ENCODE results near the gene TIGD1. TPM values are rescaled to one million over a fixed set of nuclear protein-coding genes. Genes with fewer than 3 reads are reported as not detected.

TIGD1 gene
- total and polyA plus RNA-seq, 4 donors: 2.0 to 6.0 (median 4.5) TPM

- Histone ChIP-seq H3K4me3 (no peak overlapping the region), H3K36me3 (ENCODE audit: control insufficient read depth in 4 of 4, insufficient read depth in 4 of 4, low read length in 4 of 4) (no peaks in the 10 kb centered on the region), H3K9me3 (ENCODE audit: control insufficient read depth in 4 of 4, insufficient read depth in 3 of 4, low read length in 3 of 4) (peaks cover 0 to 2% (median 0%) of the 10 kb centered on the region in 4 donors), H3K27me3 (ENCODE audit: control insufficient read depth in 3 of 3, insufficient read depth in 3 of 3, low read length in 2 of 3) (peaks cover 0 to 10% (median 5%) of the 10 kb centered on the region in 3 donors), H3K27ac (ENCODE audit: low read depth in 1 of 2, low read length in 1 of 2) (no peak overlapping the region), H3K4me1 (ENCODE audit: control insufficient read depth in 5 of 5, insufficient read depth in 5 of 5, low read length in 5 of 5) (no peaks in the 10 kb centered on the region), H3K9ac (ENCODE audit: insufficient read depth in 1 of 2, low read length in 2 of 2) (no peak overlapping the region)
- ATAC-seq (ENCODE audit: insufficient read depth, low FRiP score) (no peak), DNase-seq (no peak)
- WGBS, 2 donors: 84 to 86% methylated on average over 7 of the region's 7 CpGs
- TF ChIP-seq CTCF (IDR thresholded peaks at IDR 0.05; ENCODE audit: control extremely low read depth, extremely low read depth): no peak
These were observed 34.7 kb downstream of the TIGD1 start for GRCh38 chr2:232515639-232516038.

GRCh38 chr2:232513353-232513752 is 37.0 kb downstream of the TIGD1 start:
- no peak for ATAC-seq (ENCODE audit: insufficient read depth, low FRiP score)

GRCh38 chr2:232512602-232513001 is 37.8 kb downstream of the TIGD1 start:
- DNase-seq: no peak
- no peaks in the 10 kb centered on the region for H3K36me3 ChIP-seq (ENCODE audit: control insufficient read depth in 4 of 4, insufficient read depth in 4 of 4, low read length in 4 of 4)
- no peak overlapping the region for H3K4me3 ChIP-seq
- TF ChIP-seq CTCF (IDR thresholded peaks at IDR 0.05; ENCODE audit: control extremely low read depth, extremely low read depth): no peak
- H3K27ac ChIP-seq (ENCODE audit: low read depth in 1 of 2, low read length in 1 of 2): no peak overlapping the region
- 76 to 83% methylated on average over 10 of the region's 10 CpGs for WGBS, 2 donors
- H3K9ac ChIP-seq (ENCODE audit: insufficient read depth in 1 of 2, low read length in 2 of 2): no peak overlapping the region
- H3K4me1 ChIP-seq (ENCODE audit: control insufficient read depth in 5 of 5, insufficient read depth in 5 of 5, low read length in 5 of 5): no peaks in the 10 kb centered on the region
- peaks cover 0 to 2% (median 0%) of the 10 kb centered on the region in 4 donors for H3K9me3 ChIP-seq (ENCODE audit: control insufficient read depth in 4 of 4, insufficient read depth in 3 of 4, low read length in 3 of 4)
- no peak for ATAC-seq (ENCODE audit: insufficient read depth, low FRiP score)
- peaks cover 0 to 9% (median 3%) of the 10 kb centered on the region in 3 donors for H3K27me3 ChIP-seq (ENCODE audit: control insufficient read depth in 3 of 3, insufficient read depth in 3 of 3, low read length in 2 of 3)

More at GRCh38 chr2:232513353-232513752, 37.0 kb downstream of the TIGD1 start:
- DNase-seq: no peak
- H3K9me3 ChIP-seq (ENCODE audit: control insufficient read depth in 4 of 4, insufficient read depth in 3 of 4, low read length in 3 of 4): peaks cover 0 to 2% (median 0%) of the 10 kb centered on the region in 4 donors
- WGBS, 2 donors: 78 to 86% methylated on average over 5 of the region's 5 CpGs
- H3K36me3 ChIP-seq (ENCODE audit: control insufficient read depth in 4 of 4, insufficient read depth in 4 of 4, low read length in 4 of 4): no peaks in the 10 kb centered on the region
- H3K27me3 ChIP-seq (ENCODE audit: control insufficient read depth in 3 of 3, insufficient read depth in 3 of 3, low read length in 2 of 3): peaks cover 0 to 7% (median 3%) of the 10 kb centered on the region in 3 donors
- TF ChIP-seq CTCF (IDR thresholded peaks at IDR 0.05; ENCODE audit: control extremely low read depth, extremely low read depth): no peak
- no peaks in the 10 kb centered on the region for H3K4me1 ChIP-seq (ENCODE audit: control insufficient read depth in 5 of 5, insufficient read depth in 5 of 5, low read length in 5 of 5)
- H3K27ac ChIP-seq (ENCODE audit: low read depth in 1 of 2, low read length in 1 of 2): no peak overlapping the region
- H3K4me3 ChIP-seq: no peak overlapping the region
- no peak overlapping the region for H3K9ac ChIP-seq (ENCODE audit: insufficient read depth in 1 of 2, low read length in 2 of 2)

- Histone ChIP-seq H3K4me1 (ENCODE audit: control insufficient read depth in 5 of 5, insufficient read depth in 5 of 5, low read length in 5 of 5) (no peaks in the 10 kb centered on the region), H3K36me3 (ENCODE audit: control insufficient read depth in 4 of 4, insufficient read depth in 4 of 4, low read length in 4 of 4) (no peaks in the 10 kb centered on the region), H3K27ac (ENCODE audit: low read depth in 1 of 2, low read length in 1 of 2) (no peak overlapping the region), H3K27me3 (ENCODE audit: control insufficient read depth in 3 of 3, insufficient read depth in 3 of 3, low read length in 2 of 3) (peaks cover 0 to 10% (median 0%) of the 10 kb centered on the region in 3 donors), H3K9ac (ENCODE audit: insufficient read depth in 1 of 2, low read length in 2 of 2) (no peak overlapping the region), H3K9me3 (ENCODE audit: control insufficient read depth in 4 of 4, insufficient read depth in 3 of 4, low read length in 3 of 4) (peaks cover 0 to 2% (median 0%) of the 10 kb centered on the region in 4 donors), H3K4me3 (no peak overlapping the region)
- no peak for TF ChIP-seq CTCF (IDR thresholded peaks at IDR 0.05; ENCODE audit: control extremely low read depth, extremely low read depth)
- DNase-seq (no peak), ATAC-seq (ENCODE audit: insufficient read depth, low FRiP score) (no peak)
- 63 to 68% methylated on average over 11 of the region's 11 CpGs for WGBS, 2 donors
These were observed 38.9 kb downstream of the TIGD1 start for GRCh38 chr2:232511336-232511890.
